ENCODE data around the gene WWOX.

DNA sequence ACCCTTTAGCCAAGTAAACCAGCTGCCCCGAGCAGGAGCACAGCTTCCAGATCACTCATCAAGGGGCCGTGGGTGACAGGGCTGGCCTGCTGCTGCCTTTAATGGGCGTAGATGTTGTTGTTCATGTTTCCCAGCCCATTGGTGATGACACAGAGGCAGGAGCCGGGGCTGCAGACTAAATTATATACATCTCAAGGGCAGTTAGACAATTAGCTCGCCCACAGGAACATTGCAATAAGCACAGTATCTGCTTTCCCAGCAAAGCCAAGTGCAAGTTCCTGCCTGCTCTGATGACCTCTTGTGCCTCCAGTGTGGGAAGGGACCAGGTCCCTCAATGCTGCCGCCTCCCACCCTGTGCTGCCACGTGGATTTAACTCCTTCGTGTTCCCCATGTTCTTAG, 1015.3 kb downstream of the WWOX start:
- TF ChIP-seq CEBPB (IDR thresholded peaks at IDR 0.05; ENCODE audit: low read depth, low read length) (no peak), CHD1 (IDR thresholded peaks at IDR 0.05; ENCODE audit: low read depth, low read length) (no peak), CTCF (IDR thresholded peaks at IDR 0.05; ENCODE audit: control extremely low read depth in 1 of 3, insufficient read depth in 1 of 3, low read depth in 1 of 3, low read length in 3 of 3) (no peak), EP300 (IDR thresholded peaks at IDR 0.05; ENCODE audit: borderline replicate concordance in 1 of 2, low read depth in 2 of 2, low read length in 2 of 2) (no peak), CREB1 (IDR thresholded peaks at IDR 0.05) (no peak), POLR2A (IDR thresholded peaks at IDR 0.05; ENCODE audit: control extremely low read depth in 1 of 2, low read depth in 2 of 2, low read length in 2 of 2) (no peak), ZNF274 (IDR thresholded peaks at IDR 0.05; ENCODE audit: borderline replicate concordance, extremely low read depth, low read length) (no peak), POLR2AphosphoS5 (IDR thresholded peaks at IDR 0.05; ENCODE audit: low read depth, low read length) (no peak), BACH1 (IDR thresholded peaks at IDR 0.05; ENCODE audit: low read length) (no peak), PHF8 (conservative IDR thresholded peaks at IDR 0.05; ENCODE audit: low read depth, low read length) (no peak), EZH2 (IDR thresholded peaks at IDR 0.05; ENCODE audit: low read depth, low read length, severe bottlenecking) (no peak), RXRA (IDR thresholded peaks at IDR 0.05; ENCODE audit: insufficient read depth, low read depth, low read length) (no peak), TAF1 (IDR thresholded peaks at IDR 0.05; ENCODE audit: low read depth, low read length) (no peak), TEAD4 (IDR thresholded peaks at IDR 0.05; ENCODE audit: low read depth, low read length) (no peak)

All from H1 (cell line).